GM12891 (cell line): Measurements from ENCODE around the gene IL1B.
"Not testable (repeated sequence)": the region's sequence is repeated elsewhere in the genome, so short reads cannot be mapped to it uniquely, and the experiment has no call there.

Experiments
- DNase-seq: peaks from one replicate; pipeline ENCODE4 v3.0.0; 2011; ENCODE audit warnings: low spot score; ENCODE audit not compliant: insufficient read length
- FAIRE-seq: peaks from 2 replicates; lab custom pipeline; 2011; peaks lifted over from hg19 to GRCh38; lab: Jason Lieb, UNC
- PAX5 ChIP-seq: IDR thresholded peaks from 2 replicates; pipeline ENCODE4 v1.6.1; 2011; ENCODE audit warnings: low read length, moderate library complexity, mild to moderate bottlenecking; ENCODE audit not compliant: insufficient read depth, severe bottlenecking
- POLR2A ChIP-seq: IDR thresholded peaks from 2 replicates; pipeline ENCODE4 v1.6.1; 2011; ENCODE audit warnings: low read depth, low read length, control low read depth
- POLR2AphosphoS5 ChIP-seq: IDR thresholded peaks from 2 replicates; pipeline ENCODE4 v1.6.1; 2011; ENCODE audit warnings: low read depth, low read length, control low read depth
- POU2F2 ChIP-seq: IDR thresholded peaks from 2 replicates; pipeline ENCODE4 v1.6.1; 2011; ENCODE audit warnings: low read depth, mild to moderate bottlenecking, control low read depth, low read length, moderate library complexity
- SPI1 ChIP-seq: IDR thresholded peaks from 2 replicates; pipeline ENCODE4 v1.6.1; 2011; ENCODE audit warnings: low read depth, low read length, control low read depth
- TAF1 ChIP-seq: IDR thresholded peaks from 2 replicates; pipeline ENCODE4 v1.6.1; 2011; ENCODE audit warnings: low read depth, low read length, control low read depth

The IL1B gene

DNA sequence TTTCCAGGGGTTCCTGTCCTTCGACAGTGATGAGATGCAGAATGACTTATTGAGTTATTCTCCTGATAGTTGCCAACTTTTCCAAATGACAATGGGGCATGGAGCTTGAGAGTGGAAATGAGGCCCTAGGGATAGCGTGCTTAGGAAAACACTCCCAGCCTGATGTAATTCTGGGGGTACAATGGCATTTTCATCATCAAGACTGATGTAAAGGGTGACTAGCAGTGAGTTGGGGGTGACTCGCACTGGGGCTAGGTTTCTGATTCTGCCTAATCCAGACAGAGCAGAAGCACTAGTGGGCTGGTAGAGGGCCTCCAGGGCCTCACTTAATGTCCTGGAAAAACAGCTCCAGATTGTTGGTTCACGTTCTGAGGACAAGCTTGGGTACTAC, 40.4 kb upstream of the IL1B start:
- no peak for TF ChIP-seq TAF1
- TF ChIP-seq POU2F2 = no peak
- TF ChIP-seq POLR2AphosphoS5 = no peak
- no peak for TF ChIP-seq PAX5
- no peak for TF ChIP-seq SPI1
- TF ChIP-seq POLR2A = no peak
- DNase-seq (no peak), FAIRE-seq (no peak)

DNA sequence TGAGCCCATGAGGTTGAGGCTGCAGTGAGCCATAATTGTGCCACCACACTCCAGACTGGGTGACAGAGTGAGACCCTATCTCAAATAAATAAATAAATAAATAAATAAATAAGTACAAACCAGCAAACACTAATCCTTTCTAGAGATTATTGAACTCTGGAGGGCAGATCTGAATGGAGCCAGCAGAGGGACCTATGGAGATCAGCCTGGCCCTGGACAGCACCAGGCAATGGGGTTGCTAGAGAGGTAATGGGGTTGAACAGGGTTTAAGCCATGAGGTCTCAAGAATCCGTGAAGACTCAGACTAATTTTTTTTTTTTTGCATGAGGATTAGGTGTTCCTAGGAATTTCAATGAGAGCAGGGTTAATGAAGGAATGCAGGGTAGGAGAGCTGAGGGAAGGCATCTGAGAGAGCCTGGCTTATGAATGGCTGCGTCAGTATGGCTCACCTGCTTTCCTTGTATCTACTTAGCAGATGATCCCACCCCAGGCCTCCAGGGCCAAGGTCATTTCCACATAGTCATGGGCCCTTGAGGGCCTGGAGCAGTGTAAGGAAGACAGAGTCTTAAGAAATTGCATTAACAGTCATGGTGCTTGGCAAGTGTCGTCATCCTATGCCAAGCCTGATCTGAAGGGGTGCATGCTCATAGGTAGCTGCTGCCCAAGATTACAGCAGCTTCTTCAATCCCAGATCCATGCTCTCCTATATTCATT, 39.8 kb upstream of the IL1B start:
- no peak for TF ChIP-seq POLR2AphosphoS5
- no peak for TF ChIP-seq SPI1
- no peak for TF ChIP-seq PAX5
- DNase-seq = no peak
- no peak for FAIRE-seq

DNA sequence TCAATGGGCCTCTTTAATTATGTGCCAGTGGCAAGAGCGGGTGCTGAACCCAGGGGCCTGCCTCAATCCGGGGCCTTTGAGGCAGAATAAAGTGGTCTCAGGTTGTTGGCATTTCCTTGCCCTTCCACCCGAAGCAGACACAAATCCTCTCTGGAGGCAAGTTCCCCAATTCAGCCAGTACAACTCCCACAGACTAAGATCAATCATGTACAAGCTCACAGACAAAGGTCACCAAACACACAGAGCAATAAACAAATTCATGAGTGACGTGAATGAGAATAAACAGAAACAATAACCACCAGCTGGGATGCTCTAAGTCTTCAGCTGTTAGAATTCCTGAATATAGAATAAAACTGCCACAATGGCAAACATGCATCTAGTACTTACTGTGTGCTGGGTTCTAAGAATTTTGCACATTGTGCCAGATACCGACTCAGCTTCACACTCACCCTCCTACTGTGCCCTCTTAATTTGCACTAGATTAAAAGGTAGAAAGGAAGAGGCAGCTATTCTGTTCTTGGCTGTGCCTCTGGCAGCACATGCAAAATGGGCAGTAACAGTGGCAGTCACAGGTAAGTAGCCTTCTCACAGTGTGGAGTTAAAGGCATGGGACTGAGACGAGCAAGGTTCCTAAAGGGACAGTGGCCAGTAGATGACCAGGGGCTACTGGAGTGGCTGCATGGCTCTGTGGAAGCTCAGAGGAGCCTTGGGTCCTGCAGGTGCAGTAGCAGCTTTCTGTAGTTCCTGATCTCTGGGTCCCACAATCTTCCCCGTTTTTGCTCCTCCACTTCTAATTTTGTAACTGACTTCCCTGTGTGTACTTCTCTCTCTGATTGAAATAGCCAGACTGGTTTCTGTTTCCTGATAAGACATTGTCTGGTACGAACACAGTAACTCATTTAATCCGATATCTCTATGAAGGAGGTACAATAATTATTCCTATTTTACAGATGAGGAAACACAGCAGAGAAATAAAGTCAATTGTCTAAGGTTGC, 34.6 kb upstream of the IL1B start:
- no peak for TF ChIP-seq PAX5
- TF ChIP-seq SPI1 = no peak
- TF ChIP-seq POLR2AphosphoS5 = no peak
- no peak for TF ChIP-seq TAF1
- no peak for TF ChIP-seq POU2F2
- TF ChIP-seq POLR2A = no peak
- no peak for DNase-seq
- FAIRE-seq = no peak

DNA sequence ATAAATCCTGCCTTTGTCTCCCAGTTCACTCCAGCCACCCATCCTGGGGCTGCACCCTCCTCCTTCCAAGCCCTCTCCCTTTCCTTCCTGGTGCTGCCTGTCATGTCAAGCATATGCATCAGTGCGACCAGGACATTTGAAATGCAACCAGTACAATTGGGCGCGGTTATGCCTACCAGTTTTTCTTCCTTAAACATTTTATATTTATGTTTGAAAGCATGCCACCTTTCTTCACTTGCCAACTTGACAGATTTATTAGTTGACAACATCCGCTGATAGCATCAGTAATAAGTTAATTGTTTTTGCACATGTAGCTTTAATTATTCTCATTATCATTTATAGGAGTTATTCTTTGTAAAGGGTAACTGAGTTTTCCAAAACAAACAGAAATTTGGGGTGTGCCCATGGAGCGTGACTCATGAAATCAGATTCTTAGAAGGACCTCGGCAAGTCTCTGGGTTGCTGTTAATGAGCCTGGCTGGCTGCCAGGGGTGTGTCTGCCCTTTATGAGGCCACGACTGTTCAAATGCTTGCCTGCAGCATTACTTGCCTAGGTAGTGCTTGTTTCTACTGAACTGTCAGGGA, 32.8 kb upstream of the IL1B start:
- FAIRE-seq (no peak), DNase-seq (no peak)
- TF ChIP-seq POLR2A (no peak), PAX5 (no peak)

DNA sequence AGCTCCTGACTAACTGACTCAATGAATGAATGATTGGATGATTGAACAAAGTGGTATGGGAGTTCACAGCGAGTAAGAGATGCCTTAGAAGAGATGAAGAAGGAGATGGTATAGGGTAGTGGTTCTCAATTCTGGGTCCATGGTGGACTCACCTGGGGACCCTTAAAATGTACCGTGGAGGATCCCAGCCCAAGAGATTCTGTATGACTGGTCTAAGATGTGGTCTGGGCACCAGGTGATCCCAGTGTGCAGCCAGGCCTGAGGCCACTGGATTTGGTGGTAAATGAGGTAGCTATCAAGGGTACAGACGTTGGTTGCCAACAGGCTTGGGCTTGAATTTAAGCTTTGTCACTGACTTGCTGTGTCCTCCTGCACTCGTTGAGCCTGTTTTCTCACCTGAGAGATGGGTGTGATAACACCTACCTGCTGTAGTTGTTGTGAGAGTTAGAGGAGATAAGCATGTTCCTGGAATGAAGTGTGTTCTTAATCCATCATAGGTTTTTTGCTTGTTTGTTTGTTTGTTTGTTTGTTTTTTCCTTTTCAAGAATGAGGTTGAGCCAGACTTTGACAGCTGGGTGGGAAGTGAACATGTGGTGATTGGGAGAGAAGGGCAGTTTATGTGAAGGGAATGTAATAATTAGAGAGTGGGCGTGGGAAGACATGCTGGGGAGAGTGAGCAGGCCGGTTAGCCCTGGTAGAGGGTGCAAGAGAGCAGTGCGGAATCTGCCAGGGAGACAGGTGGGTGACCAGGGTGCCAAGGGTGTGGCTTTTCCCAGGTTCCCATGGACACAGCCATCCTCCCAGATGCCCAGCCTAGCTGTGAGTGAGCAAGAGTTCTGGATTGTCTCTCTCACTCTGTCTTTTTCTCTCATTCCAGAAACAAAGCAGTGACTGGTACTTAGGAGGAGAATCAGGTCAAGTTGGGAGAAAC, 31.4 kb upstream of the IL1B start:
- DNase-seq (no peak), FAIRE-seq (no peak)
- TF ChIP-seq TAF1 (no peak), POLR2AphosphoS5 (no peak), POLR2A (no peak), POU2F2 (no peak), PAX5 (no peak)

DNA sequence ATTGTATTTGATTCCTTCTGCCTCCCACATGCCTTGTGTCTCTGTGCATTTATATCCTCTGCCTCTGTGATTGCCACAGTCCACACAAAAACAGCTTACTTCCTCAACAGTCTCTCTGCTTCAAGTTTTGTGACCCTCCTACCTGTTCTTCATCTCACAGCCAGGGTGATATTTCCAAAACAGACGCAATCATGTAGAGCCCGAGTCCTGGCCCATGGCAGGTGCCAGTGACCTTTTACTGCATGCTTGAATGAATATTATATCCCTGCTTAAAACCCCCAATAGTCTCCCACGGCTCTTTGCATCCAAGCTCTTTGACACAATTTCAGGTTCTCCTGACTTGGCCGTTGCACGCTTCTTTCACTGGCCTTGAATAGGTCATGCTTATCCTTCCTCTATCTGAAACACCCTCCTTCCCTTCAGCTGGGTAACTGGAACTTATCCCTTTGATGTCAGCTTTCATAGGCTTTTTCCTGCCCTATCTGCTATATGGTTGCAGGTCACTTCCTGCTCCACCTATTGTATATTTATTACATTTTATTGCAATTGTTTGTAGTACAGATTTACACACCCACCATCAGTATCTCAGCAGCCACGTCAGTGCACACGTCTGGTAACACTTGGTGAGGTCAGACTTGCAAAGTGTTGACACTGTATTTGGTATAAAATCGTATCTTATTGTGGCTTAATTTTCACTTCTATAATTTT, 29.7 kb upstream of the IL1B start:
- DNase-seq = no peak
- FAIRE-seq = no peak
- TF ChIP-seq POU2F2 (no peak), POLR2AphosphoS5 (no peak), TAF1 (no peak), SPI1 (no peak), POLR2A (no peak), PAX5 (no peak)

DNA sequence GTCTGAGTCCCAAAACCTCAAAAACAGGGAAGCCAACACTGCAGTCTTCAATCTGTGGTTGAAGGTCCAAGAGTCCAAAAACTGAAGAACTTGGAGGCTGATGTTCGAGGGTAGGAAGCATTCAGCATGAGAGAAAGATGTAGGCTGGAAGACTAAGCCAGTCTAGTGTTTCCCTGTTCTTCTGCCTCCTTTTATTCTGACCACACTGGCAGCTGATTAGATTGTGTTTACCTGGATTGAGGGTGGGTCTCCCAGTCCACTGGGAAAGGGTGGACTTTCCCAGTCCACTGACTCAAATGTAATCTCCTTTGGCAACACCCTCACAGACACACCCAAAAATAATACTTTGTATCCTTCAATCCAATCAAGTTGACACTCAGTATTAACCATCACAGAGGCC, 27.5 kb upstream of the IL1B start:
- DNase-seq = no peak
- no peak for FAIRE-seq
- TF ChIP-seq PAX5 = no peak
- TF ChIP-seq POLR2AphosphoS5 = no peak
- TF ChIP-seq TAF1 = no peak
- TF ChIP-seq POLR2A = no peak
- TF ChIP-seq POU2F2 = no peak
- TF ChIP-seq SPI1 = no peak

DNA sequence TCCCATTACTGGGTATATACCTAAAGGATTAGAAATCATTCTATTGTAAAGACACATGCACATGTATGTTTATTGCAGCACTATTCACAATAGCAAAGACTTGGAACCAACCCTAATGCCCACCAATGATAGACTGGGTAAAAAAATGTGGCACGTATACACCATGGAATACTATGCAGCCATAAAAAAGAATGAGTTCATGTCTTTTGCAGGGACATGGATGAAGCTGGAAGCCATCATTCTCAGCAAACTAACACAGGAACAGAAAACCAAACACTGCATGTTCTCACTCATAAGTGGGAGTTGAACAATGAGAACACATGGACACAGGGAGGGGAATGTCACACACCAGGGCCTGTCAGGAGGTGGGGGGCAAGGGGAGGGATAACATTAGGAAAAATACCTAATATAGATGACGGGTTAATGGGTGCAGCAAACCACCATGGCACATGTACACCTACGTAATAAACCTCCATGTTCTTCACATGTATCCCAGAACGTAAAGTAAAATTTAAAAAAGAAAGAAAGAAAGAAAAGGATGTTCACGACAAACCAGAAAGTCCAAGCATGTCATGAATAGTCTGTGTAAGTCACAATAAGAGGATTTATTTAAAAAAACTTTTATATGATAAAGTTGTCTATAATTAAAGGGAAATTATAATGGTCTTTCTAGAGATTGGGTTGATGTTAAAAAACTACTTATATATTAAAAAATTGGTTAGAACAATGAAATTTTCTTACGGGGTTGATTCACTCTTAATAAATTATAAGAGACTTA, 23.0 kb upstream of the IL1B start:
- not testable (repeated sequence) for FAIRE-seq, DNase-seq

DNA sequence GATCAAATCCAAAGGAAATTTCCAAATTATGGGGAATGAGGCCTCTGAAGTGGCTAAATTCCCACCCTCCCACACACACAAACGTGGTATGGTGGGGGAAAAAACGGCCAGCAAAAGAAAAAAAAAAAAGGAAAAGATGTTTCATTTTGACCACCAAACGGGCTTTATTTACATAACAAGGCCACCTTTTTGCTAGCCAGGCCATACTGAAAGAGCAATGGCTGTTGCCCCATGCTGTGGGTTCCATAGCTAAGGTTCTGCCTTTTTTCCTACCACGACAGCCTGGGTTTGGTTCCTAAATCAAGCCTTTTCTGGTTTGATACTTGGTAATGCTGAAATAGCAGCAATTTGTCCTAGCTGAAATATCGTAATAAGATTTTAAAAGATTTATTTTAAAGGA, 14.0 kb upstream of the IL1B start:
- no peak for FAIRE-seq
- no peak for DNase-seq
- TF ChIP-seq POLR2A (no peak), TAF1 (no peak), SPI1 (no peak), POLR2AphosphoS5 (no peak), PAX5 (no peak), POU2F2 (no peak)
